ENCODE measurements around the gene CISTR.

CISTR gene

GRCh38 chr12:53777936-53778644 is 26.3 kb upstream of the CISTR start:
- TF ChIP-seq CTCF (IDR thresholded peaks at IDR 0.05; ENCODE audit: insufficient read depth, low read depth, low read length, missing control alignments) = no peak
- no peak overlapping the region for H3K4me3 ChIP-seq (ENCODE audit: low read depth, low read length)
- no peak for DNase-seq (ENCODE audit: low read depth)

- no peak for TF ChIP-seq CTCF (IDR thresholded peaks at IDR 0.05; ENCODE audit: insufficient read depth, low read depth, low read length, missing control alignments)
- no peak for DNase-seq (ENCODE audit: low read depth)
- H3K4me3 ChIP-seq (ENCODE audit: low read depth, low read length) = no peak overlapping the region
Observed at GRCh38 chr12:53777412-53777811, 25.6 kb upstream of the CISTR start.

GRCh38 chr12:53776872-53777271 is 25.1 kb upstream of the CISTR start:
- no peak for DNase-seq (ENCODE audit: low read depth)
- TF ChIP-seq CTCF (IDR thresholded peaks at IDR 0.05; ENCODE audit: insufficient read depth, low read depth, low read length, missing control alignments) = no peak
- H3K4me3 ChIP-seq (ENCODE audit: low read depth, low read length) = no peak overlapping the region

GRCh38 chr12:53775478-53776145 is 23.8 kb upstream of the CISTR start:
- DNase-seq (ENCODE audit: low read depth) = no peak
- TF ChIP-seq CTCF (IDR thresholded peaks at IDR 0.05; ENCODE audit: insufficient read depth, low read depth, low read length, missing control alignments) = no peak
- H3K4me3 ChIP-seq (ENCODE audit: low read depth, low read length) = no peak overlapping the region

- DNase-seq (ENCODE audit: low read depth) = no peak
- TF ChIP-seq CTCF (IDR thresholded peaks at IDR 0.05; ENCODE audit: insufficient read depth, low read depth, low read length, missing control alignments) = no peak
- H3K4me3 ChIP-seq (ENCODE audit: low read depth, low read length) = no peak overlapping the region
Observed at GRCh38 chr12:53770281-53770680, 18.5 kb upstream of the CISTR start.

- TF ChIP-seq CTCF (IDR thresholded peaks at IDR 0.05; ENCODE audit: insufficient read depth, low read depth, low read length, missing control alignments) = no peak
- no peak overlapping the region for H3K4me3 ChIP-seq (ENCODE audit: low read depth, low read length)
- DNase-seq (ENCODE audit: low read depth) = no peak
Observed at GRCh38 chr12:53768976-53769375, 17.2 kb upstream of the CISTR start.

Data from GM12865 (cell line).